Neuronal stem cell (in vitro differentiated cells): ENCODE results near the gene BMP8A.

Experiments used
- DNase-seq: peaks from one replicate; pipeline ENCODE4 v3.0.0-alpha.2; 2013; ENCODE audit warnings: low spot score
- H2AFZ ChIP-seq: one replicate; pipeline ENCODE4 v1.6.1; 2013; ENCODE audit warnings: mild to moderate bottlenecking, low read length, inconsistent platforms
- H2AK5ac ChIP-seq: 2 replicates; pipeline ENCODE4 v1.6.1; 2013; ENCODE audit warnings: low read depth, mild to moderate bottlenecking, inconsistent platforms, low read length, moderate library complexity, mixed read lengths
- H2BK120ac ChIP-seq: 2 replicates; pipeline ENCODE4 v1.6.1; 2013; ENCODE audit warnings: low read depth, mild to moderate bottlenecking, inconsistent platforms, low read length, moderate library complexity, mixed read lengths
- H2BK12ac ChIP-seq: one replicate; pipeline ENCODE4 v1.6.1; 2013; ENCODE audit warnings: low read length, inconsistent platforms
- H2BK15ac ChIP-seq: 2 replicates; pipeline ENCODE4 v1.6.1; 2013; ENCODE audit warnings: mild to moderate bottlenecking, low read length, inconsistent platforms, mixed read lengths
- H2BK5ac ChIP-seq: one replicate; pipeline ENCODE4 v1.6.1; 2013; ENCODE audit warnings: inconsistent platforms, mild to moderate bottlenecking, low read length, moderate library complexity
- H3K14ac ChIP-seq: one replicate; pipeline ENCODE4 v1.6.1; 2013; ENCODE audit warnings: low read length, inconsistent platforms
- H3K18ac ChIP-seq: 2 replicates; pipeline ENCODE4 v1.6.1; 2013; ENCODE audit warnings: low read length, inconsistent platforms
- H3K23ac ChIP-seq: 2 replicates; pipeline ENCODE4 v1.6.1; 2013; ENCODE audit warnings: low read depth, mild to moderate bottlenecking, mixed read lengths, low read length, inconsistent platforms; ENCODE audit not compliant: poor library complexity
- H3K27ac ChIP-seq: replicated peaks from 3 replicates; pipeline ENCODE4 v1.5.1; 2013; ENCODE audit warnings: low read length, inconsistent platforms
- H3K27me3 ChIP-seq, 3 experiments: 2 replicates each; pipeline ENCODE4 v1.6.1; 2013; ENCODE audit warnings: low read length in 3 of 3, mild to moderate bottlenecking in 2 of 3, inconsistent platforms in 1 of 3, low read depth in 1 of 3, mixed read lengths in 1 of 3, moderate library complexity in 1 of 3; ENCODE audit not compliant: control insufficient read depth in 3 of 3, insufficient read depth in 3 of 3
- H3K36me3 ChIP-seq, 2 donors: replicated peaks in 1 of 2; 2 replicates each; pipeline ENCODE4 v1.6.1; 2013; ENCODE audit warnings: low read length in 2 of 2; ENCODE audit not compliant: control insufficient read depth in 2 of 2, insufficient read depth in 2 of 2
- H3K4ac ChIP-seq: 2 replicates; pipeline ENCODE4 v1.6.1; 2013; ENCODE audit warnings: inconsistent platforms, mild to moderate bottlenecking, low read length, moderate library complexity
- H3K4me1 ChIP-seq, 2 donors: 1 replicate in 1 of 2; 2 replicates in 1 of 2; pipeline ENCODE4 v1.6.1; 2013; ENCODE audit warnings: low read length in 2 of 2, low read depth in 1 of 2; ENCODE audit not compliant: control insufficient read depth in 2 of 2, insufficient read depth in 1 of 2
- H3K4me2 ChIP-seq: one replicate; pipeline ENCODE4 v1.6.1; 2013; ENCODE audit warnings: mild to moderate bottlenecking, low read length, inconsistent platforms; ENCODE audit not compliant: insufficient read depth, poor library complexity, severe bottlenecking
- H3K4me3 ChIP-seq, 2 donors: 2 replicates each; pipeline ENCODE4 v1.5.1; 2013; ENCODE audit warnings: low read length in 2 of 2, mild to moderate bottlenecking in 2 of 2, inconsistent platforms in 1 of 2, moderate library complexity in 1 of 2
- H3K79me1 ChIP-seq: one replicate; pipeline ENCODE4 v1.6.1; 2013; ENCODE audit warnings: low read depth, mild to moderate bottlenecking, inconsistent platforms, low read length, moderate library complexity
- H3K9ac ChIP-seq: one replicate; pipeline ENCODE4 v1.6.1; 2013; ENCODE audit warnings: mild to moderate bottlenecking, low read depth, low read length, inconsistent platforms; ENCODE audit not compliant: poor library complexity
- H3K9me3 ChIP-seq, 2 donors: replicated peaks in 1 of 2; 2 replicates each; pipeline versions ENCODE3 to v1.6.1; 2013; ENCODE audit warnings: low read length in 2 of 2, mild to moderate bottlenecking in 2 of 2, inconsistent platforms in 1 of 2, low read depth in 1 of 2, mixed read lengths in 1 of 2, moderate library complexity in 1 of 2; ENCODE audit not compliant: control insufficient read depth in 2 of 2, insufficient read depth in 1 of 2
- H4K8ac ChIP-seq: one replicate; pipeline ENCODE4 v1.6.1; 2013; ENCODE audit warnings: low read depth, mild to moderate bottlenecking, inconsistent platforms, low read length, moderate library complexity
- H4K91ac ChIP-seq: one replicate; pipeline ENCODE4 v1.6.1; 2013; ENCODE audit warnings: low read length, low read depth, mild to moderate bottlenecking, inconsistent platforms; ENCODE audit not compliant: poor library complexity
- WGBS, 2 donors: extraction: QIAGEN DNeasy Blood & Tissue Kit; methylation state at CpG; one replicate each; pipeline ENCODE4 v1.1.7; 2013; ENCODE audit warnings: missing lambda C conversion rate in 2 of 2, mixed read lengths in 1 of 2; ENCODE audit not compliant: insufficient read length in 2 of 2, insufficient replicate concordance in 1 of 2; ENCODE audit errors: extremely low coverage in 2 of 2; 5-methylcytosine and 5-hydroxymethylcytosine counted together

The BMP8A gene

DNA sequence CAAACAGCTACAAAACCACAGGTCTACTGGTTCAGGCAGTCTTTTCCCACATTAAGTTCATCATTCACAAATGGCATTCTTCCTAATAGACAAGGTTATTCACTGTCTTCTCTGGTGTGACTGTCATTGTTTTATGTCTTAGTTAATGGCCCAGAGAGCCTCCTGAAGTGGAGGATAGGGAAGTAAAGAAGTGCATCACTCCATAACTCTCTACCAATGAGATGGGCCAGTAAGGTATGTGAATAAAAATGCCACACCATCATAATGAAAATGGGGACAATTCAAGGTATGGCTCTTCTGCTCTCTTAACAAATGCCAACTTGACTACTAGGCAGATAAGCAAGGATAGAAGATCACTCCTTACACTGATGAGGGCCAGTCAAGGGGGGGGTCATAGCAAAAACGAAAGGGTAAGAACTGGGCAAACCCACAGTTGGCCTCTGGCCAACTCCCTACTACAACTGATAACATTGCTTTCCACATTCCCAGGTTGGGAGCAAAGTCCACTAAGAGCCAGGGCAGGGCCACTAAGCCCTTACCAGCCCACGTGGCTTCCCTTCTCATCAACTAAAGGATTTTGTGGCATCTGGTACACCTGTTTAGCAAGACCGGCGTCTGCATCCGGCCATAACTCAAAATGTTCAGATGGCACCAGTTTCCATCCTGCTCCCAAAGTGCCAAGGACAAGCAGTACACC, 75.2 kb downstream of the BMP8A start:
- Histone ChIP-seq H3K9ac (no peak overlapping the region), H2AFZ (no peak overlapping the region), H3K9me3 (peaks cover 0 to 2% of the 10 kb centered on the region in 2 donors), H2BK5ac (no peak overlapping the region), H3K79me1 (peaks cover 5% of the 10 kb centered on the region), H2AK5ac (no peak overlapping the region), H3K4me3 (no peak overlapping the region), H3K27ac (no peak overlapping the region), H3K4me1 (no peaks in the 10 kb centered on the region), H4K8ac (no peak overlapping the region), H3K4me2 (no peak overlapping the region), H4K91ac (no peak overlapping the region), H3K18ac (no peak overlapping the region), H2BK12ac (no peak overlapping the region), H3K36me3 (peaks cover 78 to 98% of the 10 kb centered on the region in 2 donors), H3K27me3 (no peaks in the 10 kb centered on the region), H2BK120ac (no peak overlapping the region), H3K4ac (no peak overlapping the region), H3K14ac (no peak overlapping the region), H3K23ac (no peak overlapping the region), H2BK15ac (no peak overlapping the region)
- DNase-seq: no peak
- no CpG with 5 or more reads among the region's 5 CpGs for WGBS, 2 donors

GRCh38 chr1:39567302-39567701, 75.9 kb downstream of the BMP8A start:
- DNase-seq: no peak
- Histone ChIP-seq H4K8ac (no peak overlapping the region), H2BK120ac (no peak overlapping the region), H3K27me3 (no peaks in the 10 kb centered on the region), H4K91ac (no peak overlapping the region), H3K23ac (no peak overlapping the region), H3K4ac (no peak overlapping the region), H3K4me3 (no peak overlapping the region), H2AK5ac (no peak overlapping the region), H3K9ac (no peak overlapping the region), H3K18ac (no peak overlapping the region), H3K27ac (no peak overlapping the region), H3K79me1 (peaks cover 3% of the 10 kb centered on the region), H2BK15ac (no peak overlapping the region), H3K9me3 (peaks cover 0 to 2% of the 10 kb centered on the region in 2 donors), H2BK5ac (no peak overlapping the region), H3K14ac (no peak overlapping the region), H2AFZ (no peak overlapping the region), H3K36me3 (peaks cover 73 to 98% of the 10 kb centered on the region in 2 donors), H3K4me1 (no peaks in the 10 kb centered on the region), H3K4me2 (no peak overlapping the region), H2BK12ac (no peak overlapping the region)
- WGBS, 2 donors: no CpG with 5 or more reads among the region's 3 CpGs

- Histone ChIP-seq H2BK5ac (no peak overlapping the region), H3K4me3 (no peak overlapping the region), H3K9ac (no peak overlapping the region), H3K23ac (no peak overlapping the region), H2BK15ac (no peak overlapping the region), H2BK120ac (no peak overlapping the region), H3K36me3 (peaks cover 71 to 98% of the 10 kb centered on the region in 2 donors), H3K79me1 (no peaks in the 10 kb centered on the region), H3K27me3 (no peaks in the 10 kb centered on the region), H2BK12ac (no peak overlapping the region), H4K91ac (no peak overlapping the region), H3K4ac (no peak overlapping the region), H3K14ac (no peak overlapping the region), H3K9me3 (peaks cover 0 to 2% of the 10 kb centered on the region in 2 donors), H3K27ac (no peak overlapping the region), H3K4me1 (no peaks in the 10 kb centered on the region), H4K8ac (no peak overlapping the region), H3K18ac (no peak overlapping the region), H2AFZ (no peak overlapping the region), H3K4me2 (no peak overlapping the region), H2AK5ac (no peak overlapping the region)
- WGBS, 2 donors: no CpG with 5 or more reads among the region's 2 CpGs
- DNase-seq: no peak
These were observed 76.8 kb downstream of the BMP8A start for GRCh38 chr1:39568208-39568607.

- Histone ChIP-seq H3K79me1 (no peaks in the 10 kb centered on the region), H2BK15ac (no peak overlapping the region), H2BK12ac (no peak overlapping the region), H3K23ac (no peak overlapping the region), H4K8ac (no peak overlapping the region), H3K36me3 (peaks cover 65 to 98% of the 10 kb centered on the region in 2 donors), H3K4me3 (no peak overlapping the region), H3K9me3 (peaks cover 0 to 2% of the 10 kb centered on the region in 2 donors), H2AK5ac (no peak overlapping the region), H3K27me3 (no peaks in the 10 kb centered on the region), H3K27ac (no peak overlapping the region), H2BK5ac (no peak overlapping the region), H2BK120ac (no peak overlapping the region), H3K4me1 (peaks cover 0 to 2% of the 10 kb centered on the region in 2 donors), H4K91ac (no peak overlapping the region), H3K4me2 (no peak overlapping the region), H3K14ac (no peak overlapping the region), H3K18ac (no peak overlapping the region), H3K4ac (no peak overlapping the region), H2AFZ (no peak overlapping the region), H3K9ac (no peak overlapping the region)
- no CpG with 5 or more reads among the region's 4 CpGs for WGBS, 2 donors
- no peak for DNase-seq
These were observed 77.6 kb downstream of the BMP8A start for GRCh38 chr1:39569034-39569433.
